Epithelial cell of proximal tubule (primary cell): ENCODE measurements around the gene PKD2. TPM values are rescaled to one million over a fixed set of nuclear protein-coding genes. Genes with fewer than 3 reads are reported as not detected.

Experiments used
- DNase-seq: peaks from one replicate; pipeline ENCODE4 v3.0.0-alpha.2; 2011; ENCODE audit warnings: low read depth
- H3K4me3 ChIP-seq: 2 replicates; pipeline ENCODE4 v1.5.1; 2011; ENCODE audit warnings: low read depth, mild to moderate bottlenecking, low read length
- CTCF ChIP-seq: conservative IDR thresholded peaks from 2 replicates; pipeline ENCODE4 v1.5.1; 2012; ENCODE audit warnings: low read depth, mild to moderate bottlenecking, low read length
- total RNA-seq: library from RNA; depleted of rRNA; stranded (reverse); fragments of >200 nt; gene quantifications from 2 replicates; pipeline ENCODE4 v1.2.3, GENCODE V29; 2015

PKD2 gene
- total RNA-seq, 1 donor from 2014 or later: 14.1 TPM

GRCh38 chr4:88045021-88045420 is 37.6 kb downstream of the PKD2 start:
- DNase-seq: no peak
- no peak for TF ChIP-seq CTCF

GRCh38 chr4:88054229-88054628 is 46.8 kb downstream of the PKD2 start:
- no peak for TF ChIP-seq CTCF
- H3K4me3 ChIP-seq: no peak overlapping the region
- peak; percentile 50 for DNase-seq

More at GRCh38 chr4:88045021-88045420, 37.6 kb downstream of the PKD2 start:
- H3K4me3 ChIP-seq: no peak overlapping the region

- peak; percentile 32 for DNase-seq
- peak; percentile 83 for TF ChIP-seq CTCF
These were observed 47.5 kb downstream of the PKD2 start for GRCh38 chr4:88054901-88055300.

DNA sequence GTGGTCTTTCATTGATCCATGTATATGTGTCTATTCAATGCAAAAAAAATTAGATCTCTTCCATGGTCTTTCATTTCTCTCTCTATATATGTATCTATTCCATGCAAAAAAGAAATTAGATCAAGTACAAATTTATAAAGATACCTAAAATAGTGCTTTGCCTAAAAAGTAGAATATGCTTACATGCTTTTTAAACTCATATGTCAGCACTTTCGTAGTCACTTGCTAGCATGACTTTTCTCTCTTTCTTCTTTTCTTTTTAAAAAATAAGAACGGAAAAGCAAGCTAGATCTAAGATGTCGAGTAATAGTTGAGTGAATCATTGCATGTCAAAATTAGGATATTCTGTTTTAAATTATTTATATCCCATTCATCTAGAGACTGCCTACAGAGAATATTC is 50.9 kb downstream of the PKD2 start:
- H3K4me3 ChIP-seq: no peak overlapping the region
- no peak for TF ChIP-seq CTCF
- DNase-seq: no peak

More at GRCh38 chr4:88054901-88055300, 47.5 kb downstream of the PKD2 start:
- H3K4me3 ChIP-seq: no peak overlapping the region

DNA sequence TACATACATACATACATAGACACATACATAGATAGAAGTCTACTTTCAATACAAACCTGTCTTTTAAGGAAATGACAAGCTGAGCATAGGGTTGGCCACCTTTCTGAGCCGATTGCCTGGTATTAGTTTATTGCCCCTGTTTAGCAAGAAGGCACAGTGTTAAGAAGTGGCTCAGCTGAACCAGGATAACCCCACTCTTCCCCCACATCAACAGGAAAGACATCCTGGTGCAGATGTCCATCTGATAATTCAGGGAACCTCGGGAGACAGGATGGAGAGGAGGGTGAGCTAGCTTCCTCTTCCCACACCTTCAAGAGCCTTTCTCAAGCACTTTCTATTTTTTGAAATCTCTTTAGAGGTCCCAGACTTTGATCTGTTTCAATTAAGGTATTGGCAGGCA is 52.3 kb downstream of the PKD2 start:
- no peak for TF ChIP-seq CTCF
- DNase-seq: no peak
- no peak overlapping the region for H3K4me3 ChIP-seq

GRCh38 chr4:88060431-88060830 is 53.0 kb downstream of the PKD2 start:
- TF ChIP-seq CTCF: no peak
- no peak for DNase-seq
- H3K4me3 ChIP-seq: no peak overlapping the region

DNA sequence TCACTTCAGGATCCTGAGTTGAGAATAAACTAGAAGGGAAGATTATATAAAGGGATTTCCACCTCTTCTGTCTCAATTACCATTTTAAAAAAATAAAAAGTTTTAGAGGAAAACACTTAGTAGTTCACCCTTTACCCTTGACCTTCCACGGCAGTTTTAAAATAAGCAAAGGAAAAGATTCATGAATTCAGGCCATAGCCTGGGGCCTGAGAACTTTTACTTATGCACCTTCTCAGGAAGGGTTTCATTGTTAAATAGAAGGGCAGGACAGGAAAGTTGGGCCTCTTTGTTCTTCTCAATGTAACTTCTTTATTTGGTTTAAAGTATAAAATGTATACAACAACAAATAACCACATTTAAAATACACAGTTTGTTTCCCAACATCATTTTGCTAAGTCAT is 54.9 kb downstream of the PKD2 start:
- no peak overlapping the region for H3K4me3 ChIP-seq
- DNase-seq: no peak
- TF ChIP-seq CTCF: no peak
